Karpas-422 (cell line): ENCODE measurements around the gene UBALD1. TPM values are rescaled to one million over a fixed set of nuclear protein-coding genes. Genes with fewer than 3 reads are reported as not detected.

ENCODE experiments used
- DNase-seq: peaks from one replicate; pipeline ENCODE4 v3.0.0-alpha.2; 2015
- H2AFZ ChIP-seq: fragments of 200-600 bp; sonication (generic); 2 replicates; pipeline ENCODE4 v1.6.1; 2014; ENCODE audit warnings: antibody characterized with exemption, low read length, mixed read lengths
- H3K27ac ChIP-seq: fragments of 200-600 bp; sonication (generic); 2 replicates; pipeline ENCODE4 v1.5.1; 2014; ENCODE audit warnings: mild to moderate bottlenecking, low read length, moderate library complexity
- H3K27me3 ChIP-seq: fragments of 200-600 bp; sonication (generic); 2 replicates; pipeline ENCODE4 v1.6.1; 2014; ENCODE audit warnings: low read length, mixed read lengths
- H3K36me3 ChIP-seq: fragments of 200-600 bp; sonication (generic); 2 replicates; pipeline ENCODE4 v1.6.1; 2014; ENCODE audit warnings: low read length, mixed read lengths; ENCODE audit not compliant: insufficient read depth
- H3K4me1 ChIP-seq: fragments of 200-600 bp; sonication (generic); 2 replicates; pipeline ENCODE4 v1.6.1; 2014; ENCODE audit warnings: mild to moderate bottlenecking, low read length, mixed read lengths
- H3K4me2 ChIP-seq: fragments of 200-600 bp; sonication (generic); 2 replicates; pipeline ENCODE4 v1.6.1; 2014; ENCODE audit warnings: low read length, low read depth, mild to moderate bottlenecking; ENCODE audit not compliant: poor library complexity, severe bottlenecking
- H3K4me3 ChIP-seq: fragments of 200-600 bp; sonication (generic); 2 replicates; pipeline ENCODE4 v1.5.1; 2014; ENCODE audit warnings: mild to moderate bottlenecking, antibody characterized with exemption, low read length, mixed read lengths
- H3K79me2 ChIP-seq: fragments of 200-600 bp; sonication (generic); 2 replicates; pipeline ENCODE4 v1.6.1; 2014; ENCODE audit warnings: mild to moderate bottlenecking, low read length, mixed read lengths
- H3K9ac ChIP-seq: fragments of 200-600 bp; sonication (generic); 2 replicates; pipeline ENCODE4 v1.6.0; 2014; ENCODE audit warnings: low read length
- H3K9me2 ChIP-seq: fragments of 200-600 bp; sonication (generic), shearing (Covaris generic); replicated peaks from 2 replicates; pipeline ENCODE4 v1.6.0; 2014; ENCODE audit warnings: mild to moderate bottlenecking, low read length, moderate library complexity; ENCODE audit not compliant: insufficient read depth
- H3K9me3 ChIP-seq: fragments of 300-700, 200-600 bp; sonication (generic); 2 replicates; pipeline ENCODE4 v1.6.1; 2014; ENCODE audit warnings: low read length, mixed read lengths
- H4K20me1 ChIP-seq: fragments of 200-600 bp; sonication (generic); 2 replicates; pipeline ENCODE4 v1.6.1; 2014; ENCODE audit warnings: mild to moderate bottlenecking, antibody characterized with exemption, low read length, low read depth; ENCODE audit not compliant: insufficient read depth
- total RNA-seq: library from RNA; depleted of rRNA; stranded (reverse); fragments of >200 nt; shearing (Covaris generic); gene quantifications from 2 replicates; pipeline ENCODE4 v1.2.3, GENCODE V29; 2014; ENCODE audit warnings: low replicate concordance

Gene UBALD1
- total RNA-seq, 1 experiment from 2014 or later: 10.0 TPM

DNA sequence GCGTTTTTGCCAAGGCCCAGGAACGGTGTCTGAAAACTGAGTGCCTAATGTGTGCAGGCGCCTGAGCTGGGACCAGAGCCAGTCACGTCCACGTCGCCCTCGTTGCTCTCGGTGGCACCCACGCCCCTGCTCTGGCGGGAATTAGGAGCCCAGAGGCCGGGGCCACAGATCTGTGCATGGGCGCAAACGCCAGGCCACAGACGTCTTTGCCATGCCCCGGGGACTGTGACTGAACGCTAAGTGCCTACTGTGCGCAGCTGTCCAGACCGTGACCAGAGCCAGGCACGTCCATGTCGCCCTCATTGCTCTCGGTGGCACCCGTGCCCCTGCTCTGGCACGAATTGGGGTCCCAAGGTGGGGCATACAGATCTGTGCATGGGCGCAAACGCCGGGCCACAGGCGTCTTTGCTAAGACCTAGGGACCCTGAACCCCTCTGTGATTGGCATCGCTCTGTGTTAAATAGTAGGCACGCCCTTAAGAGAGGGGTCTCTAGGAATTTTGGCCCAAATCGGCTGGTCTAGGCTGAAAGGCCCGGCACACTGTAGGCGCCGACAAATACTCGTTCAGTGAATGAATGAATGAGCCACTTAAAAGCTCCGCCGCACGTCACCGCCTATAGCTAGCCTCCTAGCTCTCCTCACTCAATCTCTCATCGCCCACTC lies 827 bp upstream of the UBALD1 start:
- Histone ChIP-seq H3K9me3 (no peaks in the 10 kb centered on the region), H3K27ac (peak overlapping the region; percentile 75), H3K9me2 (no peaks in the 10 kb centered on the region), H4K20me1 (peaks cover 32% of the 10 kb centered on the region; the same call in 1 of the 2 replicates), H3K4me2 (peak overlapping the region; percentile 80), H3K4me1 (peaks cover 41% of the 10 kb centered on the region), H3K27me3 (no peaks in the 10 kb centered on the region), H2AFZ (no peak overlapping the region), H3K79me2 (peaks cover 37% of the 10 kb centered on the region), H3K9ac (peak overlapping the region; percentile 87), H3K4me3 (peak overlapping the region; percentile 93), H3K36me3 (no peaks in the 10 kb centered on the region)
- DNase-seq: no peak

DNA sequence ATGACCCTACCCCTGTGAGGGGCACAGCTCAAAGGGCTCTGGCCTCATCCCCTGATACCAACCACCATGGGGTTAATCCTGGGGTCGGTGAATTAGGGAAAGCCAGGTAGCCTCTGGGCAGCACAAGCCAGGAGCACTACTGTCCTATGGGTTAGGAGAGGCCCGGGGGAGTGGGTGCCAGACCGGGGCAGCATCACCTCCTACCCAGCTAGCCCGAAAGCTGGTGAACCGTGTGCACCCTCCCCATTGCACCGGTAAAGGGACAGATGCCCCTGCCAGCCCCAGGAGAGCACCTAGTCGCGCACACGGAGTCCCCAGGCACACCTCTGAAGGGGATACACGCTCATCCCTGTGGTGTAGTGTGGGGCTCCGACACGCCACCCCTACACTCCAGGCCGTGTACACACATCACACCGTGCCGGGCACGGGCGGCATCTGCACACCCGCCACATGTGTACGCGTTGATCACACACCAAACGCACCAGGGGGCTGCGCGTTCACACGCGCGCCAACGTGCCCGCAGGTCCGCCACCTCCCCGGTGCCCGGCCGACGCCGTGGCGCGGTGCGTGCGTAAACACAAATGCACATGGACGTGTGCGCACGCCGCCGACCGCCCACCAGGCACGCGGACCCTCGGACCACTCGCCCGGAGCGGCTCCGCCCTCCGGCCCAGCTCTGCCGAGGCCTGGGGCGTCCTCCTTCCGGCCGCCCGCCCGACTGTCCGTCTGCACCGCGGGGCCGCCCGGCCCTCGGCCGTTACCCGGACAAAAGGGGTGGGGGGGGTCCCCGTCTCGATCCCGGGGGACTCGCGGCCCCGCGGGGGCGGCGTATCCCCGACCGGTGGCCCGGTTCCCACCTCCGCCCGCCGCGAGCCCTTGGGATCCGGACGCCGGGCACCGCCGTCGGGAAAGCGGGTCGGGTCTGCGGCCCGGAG lies 785 bp downstream of the UBALD1 start:
- no peaks in the 10 kb centered on the region for H3K36me3 ChIP-seq
- peaks cover 37% of the 10 kb centered on the region for H3K79me2 ChIP-seq
- H3K4me1 ChIP-seq: peaks cover 41% of the 10 kb centered on the region
- H3K9ac ChIP-seq: peak overlapping the region; percentile 87
- H2AFZ ChIP-seq: no peak overlapping the region
- peak overlapping the region; percentile 80 for H3K4me2 ChIP-seq
- peak overlapping the region; percentile 75; the same call in 1 of the 2 replicates for H3K27ac ChIP-seq
- peak overlapping the region; percentile 93 for H3K4me3 ChIP-seq
- H3K9me3 ChIP-seq: no peaks in the 10 kb centered on the region
- H3K27me3 ChIP-seq: no peaks in the 10 kb centered on the region
- peaks cover 38% of the 10 kb centered on the region; the same call in 1 of the 2 replicates for H4K20me1 ChIP-seq
- no peaks in the 10 kb centered on the region for H3K9me2 ChIP-seq
- DNase-seq: peak; percentile 84

- no peak overlapping the region for H3K27ac ChIP-seq
- peaks cover 41% of the 10 kb centered on the region for H3K4me1 ChIP-seq
- H3K27me3 ChIP-seq: no peaks in the 10 kb centered on the region
- H3K4me3 ChIP-seq: peak overlapping the region; percentile 93
- no peaks in the 10 kb centered on the region for H3K9me2 ChIP-seq
- no peaks in the 10 kb centered on the region for H3K36me3 ChIP-seq
- H2AFZ ChIP-seq: no peak overlapping the region
- H3K79me2 ChIP-seq: peaks cover 37% of the 10 kb centered on the region
- no peaks in the 10 kb centered on the region for H3K9me3 ChIP-seq
- H3K4me2 ChIP-seq: peak overlapping the region; percentile 80
- H3K9ac ChIP-seq: peak overlapping the region; percentile 87
- DNase-seq: no peak
- H4K20me1 ChIP-seq: peaks cover 38% of the 10 kb centered on the region; the same call in 1 of the 2 replicates
Measured at GRCh38 chr16:4612977-4613635, 1.6 kb downstream of the UBALD1 start.

DNA sequence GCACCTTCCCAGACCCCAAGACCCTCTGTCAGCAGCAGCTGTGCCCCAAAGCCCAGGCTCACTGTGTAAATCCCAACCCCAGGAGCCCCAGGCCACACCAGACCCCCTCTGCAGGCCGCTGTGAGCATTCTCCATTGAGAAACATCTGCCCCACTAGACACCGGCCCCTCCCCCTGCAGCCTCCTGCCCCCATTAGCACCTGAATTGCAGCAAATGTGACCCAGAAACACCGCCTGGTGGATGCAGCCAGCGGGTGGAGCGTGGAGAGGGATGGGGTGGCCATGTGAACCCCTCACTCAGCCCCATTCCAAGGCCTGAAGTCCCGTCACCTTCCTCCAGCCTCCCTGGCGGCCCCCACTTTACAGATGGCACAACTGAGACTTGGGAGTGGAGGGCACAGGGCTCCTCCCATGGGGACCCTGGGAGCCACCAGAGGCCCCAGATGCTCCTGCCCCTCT lies 2.2 kb downstream of the UBALD1 start:
- peak overlapping the region; percentile 93; the same call in 1 of the 2 replicates for H3K4me3 ChIP-seq

GRCh38 chr16:4611337-4612021 lies 3.2 kb downstream of the UBALD1 start:
- DNase-seq: no peak
- Histone ChIP-seq H3K9me3 (no peaks in the 10 kb centered on the region), H3K4me2 (no peak overlapping the region), H2AFZ (no peak overlapping the region), H3K4me3 (no peak overlapping the region), H3K9me2 (no peaks in the 10 kb centered on the region), H3K9ac (no peak overlapping the region), H4K20me1 (peaks cover 38% of the 10 kb centered on the region; the same call in 1 of the 2 replicates), H3K4me1 (peaks cover 26% of the 10 kb centered on the region), H3K79me2 (peaks cover 37% of the 10 kb centered on the region), H3K27me3 (no peaks in the 10 kb centered on the region), H3K36me3 (no peaks in the 10 kb centered on the region), H3K27ac (no peak overlapping the region)

More for the DNA sequence above, 2.2 kb downstream of the UBALD1 start:
- peaks cover 38% of the 10 kb centered on the region; the same call in 1 of the 2 replicates for H4K20me1 ChIP-seq
- peaks cover 37% of the 10 kb centered on the region for H3K4me1 ChIP-seq
- no peaks in the 10 kb centered on the region for H3K27me3 ChIP-seq
- H3K27ac ChIP-seq: no peak overlapping the region
- no peaks in the 10 kb centered on the region for H3K36me3 ChIP-seq
- H3K79me2 ChIP-seq: peaks cover 37% of the 10 kb centered on the region
- H2AFZ ChIP-seq: no peak overlapping the region
- H3K4me2 ChIP-seq: peak overlapping the region; percentile 80
- peak; percentile 51 for DNase-seq
- peak overlapping the region; percentile 87 for H3K9ac ChIP-seq
- no peaks in the 10 kb centered on the region for H3K9me2 ChIP-seq
- no peaks in the 10 kb centered on the region for H3K9me3 ChIP-seq

DNA sequence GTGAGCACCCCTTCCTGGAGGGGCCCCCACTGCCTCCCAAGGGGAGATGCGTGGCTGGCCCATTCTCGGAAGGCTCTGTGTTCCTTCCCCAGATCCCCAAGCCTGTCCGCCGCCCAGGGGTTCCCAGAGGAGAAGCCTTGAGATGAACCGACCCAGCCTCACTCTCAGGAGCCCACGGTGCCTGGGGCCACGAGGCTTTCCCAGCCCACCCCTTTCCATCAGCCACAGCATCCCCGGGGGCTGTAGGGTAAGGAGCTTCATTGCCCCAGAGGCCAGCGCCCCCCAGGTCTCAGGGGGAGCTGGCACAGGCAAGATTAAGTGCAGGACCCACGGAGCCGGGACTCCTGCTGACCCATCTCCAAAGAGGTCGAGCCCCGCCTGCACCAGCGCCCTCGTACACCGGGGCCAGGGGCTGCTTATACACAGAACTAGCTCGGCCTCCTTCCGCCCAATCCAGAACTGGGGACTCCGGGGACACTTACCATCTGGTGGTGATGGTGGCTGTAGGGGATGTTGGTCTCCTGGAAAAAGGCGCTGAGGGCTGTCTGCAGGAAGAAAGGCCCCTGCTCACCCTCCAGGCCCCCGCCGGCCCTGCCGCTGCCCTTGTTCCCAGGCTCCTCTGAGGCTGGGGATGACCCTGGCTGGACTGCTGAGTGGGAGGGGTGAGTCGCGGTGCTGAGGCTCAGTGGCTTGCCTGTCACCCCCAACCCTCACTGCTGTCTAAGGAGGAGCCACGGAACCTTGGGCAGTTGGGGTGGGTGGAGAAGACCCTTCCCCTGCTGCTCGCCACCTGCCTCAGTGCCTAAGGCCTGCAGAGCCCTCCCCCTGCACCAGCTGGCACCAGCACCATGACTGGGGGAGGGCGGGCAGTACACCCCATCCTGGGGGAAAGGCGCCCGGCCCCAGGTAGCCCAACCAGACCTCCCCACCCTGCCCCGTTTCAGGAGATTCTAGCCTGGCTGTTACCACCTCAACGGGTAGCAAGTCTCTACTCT lies 4.4 kb downstream of the UBALD1 start:
- H3K36me3 ChIP-seq: no peaks in the 10 kb centered on the region
- H3K27ac ChIP-seq: no peak overlapping the region
- H3K79me2 ChIP-seq: peaks cover 37% of the 10 kb centered on the region
- H3K27me3 ChIP-seq: no peaks in the 10 kb centered on the region
- H2AFZ ChIP-seq: no peak overlapping the region
- no peak overlapping the region for H3K9ac ChIP-seq
- H3K9me2 ChIP-seq: no peaks in the 10 kb centered on the region
- no peak overlapping the region for H3K4me3 ChIP-seq
- peaks cover 18% of the 10 kb centered on the region for H3K4me1 ChIP-seq
- H3K4me2 ChIP-seq: no peak overlapping the region
- no peak for DNase-seq
- H4K20me1 ChIP-seq: peaks cover 38% of the 10 kb centered on the region; the same call in 1 of the 2 replicates
- H3K9me3 ChIP-seq: no peaks in the 10 kb centered on the region
